HL-60 (cell line): ENCODE measurements around the gene MRGPRX3.

Experiments
- DNase-seq, 2 experiments: peaks; one replicate each; pipeline ENCODE4 v3.0.0-alpha.2; 2010 to 2020; ENCODE audit warnings: low read depth in 1 of 2, low spot score in 1 of 2
- H3K27ac ChIP-seq: fragments of 250-450 bp; sonication (Bioruptor Pico); replicated peaks from 2 replicates; pipeline ENCODE4 v1.5.1; 2020; ENCODE audit warnings: mild to moderate bottlenecking, moderate library complexity
- H3K27me3 ChIP-seq: fragments of 250-450 bp; sonication (Bioruptor Pico); 2 replicates; pipeline ENCODE4 v1.5.1; 2021; ENCODE audit warnings: mild to moderate bottlenecking, moderate library complexity; ENCODE audit not compliant: insufficient read depth, poor library complexity, severe bottlenecking
- H3K4me3 ChIP-seq: replicated peaks from 2 replicates; pipeline ENCODE4 v1.5.1; 2011; ENCODE audit warnings: mild to moderate bottlenecking, control low read depth, low read length; ENCODE audit not compliant: insufficient read depth
- CTCF ChIP-seq: IDR thresholded peaks from one replicate; pipeline ENCODE4 v1.5.1; 2011; ENCODE audit warnings: low read length, control low read depth, inconsistent platforms; ENCODE audit not compliant: insufficient read depth
- GABPA ChIP-seq: IDR thresholded peaks from 2 replicates; pipeline ENCODE4 v1.6.1; 2012; ENCODE audit warnings: low read depth
- POLR2AphosphoS5 ChIP-seq: IDR thresholded peaks from 2 replicates; pipeline ENCODE4 v1.6.1; 2012; ENCODE audit warnings: low read depth
- SPI1 ChIP-seq: IDR thresholded peaks from 2 replicates; pipeline ENCODE4 v1.6.1; 2012; ENCODE audit warnings: low read depth, mild to moderate bottlenecking, borderline replicate concordance
- TF ChIP-seq, protein P1 (sequence below): IDR thresholded peaks from 2 replicates; pipeline ENCODE4 v1.6.1; 2012; ENCODE audit warnings: low read depth; ENCODE audit not compliant: insufficient replicate concordance

MRGPRX3 gene

GRCh38 chr11:18171377-18172000, 39.1 kb downstream of the MRGPRX3 start:
- TF ChIP-seq CTCF, result no peak
- no peak for TF ChIP-seq POLR2AphosphoS5
- TF ChIP-seq, protein P1, sequence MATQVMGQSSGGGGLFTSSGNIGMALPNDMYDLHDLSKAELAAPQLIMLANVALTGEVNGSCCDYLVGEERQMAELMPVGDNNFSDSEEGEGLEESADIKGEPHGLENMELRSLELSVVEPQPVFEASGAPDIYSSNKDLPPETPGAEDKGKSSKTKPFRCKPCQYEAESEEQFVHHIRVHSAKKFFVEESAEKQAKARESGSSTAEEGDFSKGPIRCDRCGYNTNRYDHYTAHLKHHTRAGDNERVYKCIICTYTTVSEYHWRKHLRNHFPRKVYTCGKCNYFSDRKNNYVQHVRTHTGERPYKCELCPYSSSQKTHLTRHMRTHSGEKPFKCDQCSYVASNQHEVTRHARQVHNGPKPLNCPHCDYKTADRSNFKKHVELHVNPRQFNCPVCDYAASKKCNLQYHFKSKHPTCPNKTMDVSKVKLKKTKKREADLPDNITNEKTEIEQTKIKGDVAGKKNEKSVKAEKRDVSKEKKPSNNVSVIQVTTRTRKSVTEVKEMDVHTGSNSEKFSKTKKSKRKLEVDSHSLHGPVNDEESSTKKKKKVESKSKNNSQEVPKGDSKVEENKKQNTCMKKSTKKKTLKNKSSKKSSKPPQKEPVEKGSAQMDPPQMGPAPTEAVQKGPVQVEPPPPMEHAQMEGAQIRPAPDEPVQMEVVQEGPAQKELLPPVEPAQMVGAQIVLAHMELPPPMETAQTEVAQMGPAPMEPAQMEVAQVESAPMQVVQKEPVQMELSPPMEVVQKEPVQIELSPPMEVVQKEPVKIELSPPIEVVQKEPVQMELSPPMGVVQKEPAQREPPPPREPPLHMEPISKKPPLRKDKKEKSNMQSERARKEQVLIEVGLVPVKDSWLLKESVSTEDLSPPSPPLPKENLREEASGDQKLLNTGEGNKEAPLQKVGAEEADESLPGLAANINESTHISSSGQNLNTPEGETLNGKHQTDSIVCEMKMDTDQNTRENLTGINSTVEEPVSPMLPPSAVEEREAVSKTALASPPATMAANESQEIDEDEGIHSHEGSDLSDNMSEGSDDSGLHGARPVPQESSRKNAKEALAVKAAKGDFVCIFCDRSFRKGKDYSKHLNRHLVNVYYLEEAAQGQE, result no peak
- no peak for TF ChIP-seq GABPA
- TF ChIP-seq SPI1, result no peak
- H3K4me3 ChIP-seq, result no peak overlapping the region
- no peak for DNase-seq
- no peak overlapping the region for H3K27ac ChIP-seq
- H3K27me3 ChIP-seq, result peaks cover 3% of the 10 kb centered on the region

DNA sequence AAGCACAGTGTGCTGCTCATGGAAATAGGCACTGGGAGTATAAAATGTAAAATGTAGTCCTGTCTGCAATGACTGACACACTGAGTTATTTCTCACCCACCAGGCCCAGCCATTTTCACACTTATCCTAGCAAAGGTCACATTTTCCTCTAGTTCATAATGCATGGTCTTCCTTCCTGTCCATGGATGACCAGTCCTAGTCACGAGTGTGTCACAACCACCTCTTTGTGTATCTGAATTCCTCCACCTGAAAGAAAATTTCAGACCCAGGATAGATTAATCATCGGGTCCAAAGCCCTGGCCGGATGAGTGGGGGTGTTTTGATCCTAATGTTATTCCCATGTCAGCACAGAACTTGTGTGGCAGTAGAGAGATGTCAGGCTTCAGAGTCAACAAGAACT, 40.3 kb downstream of the MRGPRX3 start, which contains the start of gene MRGPRX4:
MRGPRX4 (plus strand) TSS at position 172 of the 400 bp plus-strand sequence. CDS start 420 bp downstream, outside the sequence.
- TF ChIP-seq, protein P1, result no peak
- TF ChIP-seq POLR2AphosphoS5 (no peak), GABPA (no peak), CTCF (no peak), SPI1 (no peak)
- H3K27ac ChIP-seq, result no peak within 1 kb of the TSS
- H3K27me3 ChIP-seq, result peaks cover under 1% of the 10 kb centered on the region
- no peak within 1 kb of the TSS for H3K4me3 ChIP-seq
- no peak for DNase-seq

DNA sequence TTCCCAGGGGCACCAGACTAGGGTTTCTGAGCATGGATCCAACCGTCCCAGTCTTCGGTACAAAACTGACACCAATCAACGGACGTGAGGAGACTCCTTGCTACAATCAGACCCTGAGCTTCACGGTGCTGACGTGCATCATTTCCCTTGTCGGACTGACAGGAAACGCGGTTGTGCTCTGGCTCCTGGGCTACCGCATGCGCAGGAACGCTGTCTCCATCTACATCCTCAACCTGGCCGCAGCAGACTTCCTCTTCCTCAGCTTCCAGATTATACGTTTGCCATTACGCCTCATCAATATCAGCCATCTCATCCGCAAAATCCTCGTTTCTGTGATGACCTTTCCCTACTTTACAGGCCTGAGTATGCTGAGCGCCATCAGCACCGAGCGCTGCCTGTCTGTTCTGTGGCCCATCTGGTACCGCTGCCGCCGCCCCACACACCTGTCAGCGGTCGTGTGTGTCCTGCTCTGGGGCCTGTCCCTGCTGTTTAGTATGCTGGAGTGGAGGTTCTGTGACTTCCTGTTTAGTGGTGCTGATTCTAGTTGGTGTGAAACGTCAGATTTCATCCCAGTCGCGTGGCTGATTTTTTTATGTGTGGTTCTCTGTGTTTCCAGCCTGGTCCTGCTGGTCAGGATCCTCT, 41.0 kb downstream of the MRGPRX3 start:
- no peak for DNase-seq
- Histone ChIP-seq H3K4me3 (no peak overlapping the region), H3K27me3 (no peaks in the 10 kb centered on the region), H3K27ac (no peak overlapping the region)
- TF ChIP-seq GABPA (no peak), SPI1 (no peak), CTCF (no peak), POLR2AphosphoS5 (no peak)
- TF ChIP-seq, protein P1, result no peak
